H1 (cell line): ENCODE measurements around the gene NSUN6.

ENCODE experiments used
- BCL11A ChIP-seq, 2 experiments: IDR thresholded peaks; one replicate each; pipeline ENCODE4 v1.6.1; 2011; ENCODE audit warnings: low read depth in 2 of 2, low read length in 2 of 2, mild to moderate bottlenecking in 2 of 2
- CBX5 ChIP-seq: fragments of 300-800, 300-1000 bp; sonication (generic); IDR thresholded peaks from 2 replicates; pipeline ENCODE4 v1.7.1; 2016; ENCODE audit warnings: antibody characterized with exemption, low read length, low read depth
- CHD2 ChIP-seq: IDR thresholded peaks from 2 replicates; pipeline ENCODE4 v1.6.1; 2012; ENCODE audit warnings: low read length, improper control_type of control experiment
- GABPA ChIP-seq: IDR thresholded peaks from 2 replicates; pipeline ENCODE4 v1.6.1; 2011; ENCODE audit warnings: mild to moderate bottlenecking, low read length, moderate library complexity, borderline replicate concordance; ENCODE audit not compliant: insufficient read depth
- POLR2AphosphoS5 ChIP-seq: IDR thresholded peaks from 2 replicates; pipeline ENCODE4 v1.6.1; 2011; ENCODE audit warnings: low read depth, low read length
- SIN3A ChIP-seq, 2 experiments: IDR thresholded peaks in 1 of 2; conservative IDR thresholded peaks in 1 of 2; 2 replicates each; pipeline ENCODE4 v1.6.1; 2011 to 2012; ENCODE audit warnings: low read length in 2 of 2, improper control_type of control experiment in 1 of 2, low read depth in 1 of 2, mild to moderate bottlenecking in 1 of 2
- TF ChIP-seq, protein P1 (sequence below), 3 experiments: IDR thresholded peaks; 1 replicate in 2 of 3; 2 replicates in 1 of 3; pipeline versions ENCODE4 v1.5.1 to v1.6.1; 2011; ENCODE audit warnings: low read length in 3 of 3, mild to moderate bottlenecking in 3 of 3, inconsistent platforms in 2 of 3, low read depth in 1 of 3, moderate library complexity in 1 of 3; ENCODE audit not compliant: insufficient read depth in 1 of 3; ENCODE audit errors: control extremely low read depth in 1 of 3

DNA sequence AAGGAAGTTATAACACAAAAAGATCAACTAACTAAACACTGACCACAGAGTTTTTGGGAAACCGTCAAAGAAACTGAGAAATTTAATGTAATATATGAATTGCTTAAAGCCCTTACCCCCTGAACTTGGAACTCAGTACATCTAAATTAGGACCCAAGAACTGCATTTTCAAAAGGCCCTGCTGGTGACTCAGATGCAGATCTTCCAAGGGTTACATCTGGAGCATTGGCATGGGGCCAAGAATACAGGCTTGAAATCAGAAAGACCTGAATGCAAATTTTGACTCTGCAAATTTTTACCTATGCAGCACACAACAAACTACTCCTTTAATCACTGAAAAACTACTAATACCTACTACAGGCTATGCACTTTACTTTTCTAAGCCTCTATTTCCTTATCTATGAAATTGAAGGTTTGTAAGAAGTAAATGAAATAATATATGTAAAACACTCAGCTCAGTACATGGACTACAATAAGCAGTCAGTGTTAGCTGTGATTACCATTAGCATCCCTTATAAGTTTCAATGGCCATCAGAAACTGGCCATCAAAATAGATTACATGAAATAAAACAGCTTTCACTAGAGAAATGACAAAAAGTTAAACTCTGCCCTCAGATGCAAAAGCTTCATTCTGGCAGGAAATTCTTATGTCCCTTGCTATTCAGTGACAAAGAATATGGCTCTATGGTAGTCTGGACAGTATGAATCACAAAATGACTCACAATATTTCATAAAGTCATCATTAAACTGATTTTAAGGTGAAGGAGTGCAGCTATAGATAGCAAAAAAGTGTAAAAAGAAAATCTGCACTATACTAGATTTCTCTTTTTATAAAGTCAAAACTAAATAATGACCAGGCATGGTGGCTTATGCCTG is 43.6 kb downstream of the NSUN6 start:
- TF ChIP-seq GABPA = no peak
- TF ChIP-seq CBX5 = no peak
- TF ChIP-seq, protein P1, sequence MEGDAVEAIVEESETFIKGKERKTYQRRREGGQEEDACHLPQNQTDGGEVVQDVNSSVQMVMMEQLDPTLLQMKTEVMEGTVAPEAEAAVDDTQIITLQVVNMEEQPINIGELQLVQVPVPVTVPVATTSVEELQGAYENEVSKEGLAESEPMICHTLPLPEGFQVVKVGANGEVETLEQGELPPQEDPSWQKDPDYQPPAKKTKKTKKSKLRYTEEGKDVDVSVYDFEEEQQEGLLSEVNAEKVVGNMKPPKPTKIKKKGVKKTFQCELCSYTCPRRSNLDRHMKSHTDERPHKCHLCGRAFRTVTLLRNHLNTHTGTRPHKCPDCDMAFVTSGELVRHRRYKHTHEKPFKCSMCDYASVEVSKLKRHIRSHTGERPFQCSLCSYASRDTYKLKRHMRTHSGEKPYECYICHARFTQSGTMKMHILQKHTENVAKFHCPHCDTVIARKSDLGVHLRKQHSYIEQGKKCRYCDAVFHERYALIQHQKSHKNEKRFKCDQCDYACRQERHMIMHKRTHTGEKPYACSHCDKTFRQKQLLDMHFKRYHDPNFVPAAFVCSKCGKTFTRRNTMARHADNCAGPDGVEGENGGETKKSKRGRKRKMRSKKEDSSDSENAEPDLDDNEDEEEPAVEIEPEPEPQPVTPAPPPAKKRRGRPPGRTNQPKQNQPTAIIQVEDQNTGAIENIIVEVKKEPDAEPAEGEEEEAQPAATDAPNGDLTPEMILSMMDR (IDR thresholded peaks at IDR 0.05; ENCODE audit: control extremely low read depth in 1 of 3, insufficient read depth in 1 of 3, low read depth in 1 of 3, low read length in 3 of 3) = no peak
- TF ChIP-seq BCL11A (IDR thresholded peaks at IDR 0.05; ENCODE audit: low read depth in 2 of 2, low read length in 2 of 2) = no peak
- no peak for TF ChIP-seq CHD2
- TF ChIP-seq POLR2AphosphoS5 = no peak
- no peak for TF ChIP-seq SIN3A (conservative IDR thresholded peaks at IDR 0.05 in 1 of 2, IDR thresholded peaks at IDR 0.05 in 1 of 2; ENCODE audit: low read depth in 1 of 2, low read length in 2 of 2)
